SK-N-SH (cell line): ENCODE data around the gene EDEM2. TPM values are rescaled to one million over a fixed set of nuclear protein-coding genes. Genes with fewer than 3 reads are reported as not detected.
A peak's percentile ranks its signal among the peaks of the same experiment; 100 is the strongest.

Experiments
- CTCF ChIA-PET: fragments of 300-600, 350-600 bp; formaldehyde crosslinking; extraction: SDS; loops from one replicate; lab custom pipeline; 2021; lab: Yijun Ruan, JAX
- POLR2A ChIA-PET: fragments of 350-600 bp; sonication (Branson Sonifier 250); formaldehyde crosslinking; extraction: SDS; loops from one replicate; lab custom pipeline; 2020; ENCODE audit warnings: antibody characterized with exemption, inconsistent platforms; lab: Yijun Ruan, JAX
- DNase-seq: peaks from one replicate; pipeline ENCODE4 v3.0.0; 2012
- H2AFZ ChIP-seq: fragments of 200-600 bp; sonication (generic); 2 replicates; pipeline ENCODE4 v1.8.1; 2016; ENCODE audit warnings: antibody characterized with exemption, mild to moderate bottlenecking, low read depth
- H3F3A ChIP-seq: fragments of 200-600 bp; sonication (generic); replicated peaks from 2 replicates; pipeline ENCODE3; 2016; ENCODE audit warnings: antibody characterized with exemption, mild to moderate bottlenecking; ENCODE audit not compliant: insufficient read depth
- H3K27ac ChIP-seq, 2 experiments: fragments of 200-500 bp in 1 of 2; fragments of 200-600 bp in 1 of 2; sonication (Bioruptor generic) in 1 of 2; sonication (generic), shearing (Covaris generic) in 1 of 2; 2 replicates each; pipeline versions ENCODE4 v1.5.1 to v1.6.1; 2014 to 2016; ENCODE audit warnings: low read depth in 2 of 2, inconsistent platforms in 1 of 2, low read length in 1 of 2, mild to moderate bottlenecking in 1 of 2, mixed read lengths in 1 of 2
- H3K27me3 ChIP-seq: fragments of 200-600 bp; sonication (generic), shearing (Covaris generic); 2 replicates; pipeline ENCODE4 v1.6.1; 2016; ENCODE audit warnings: mixed run types; ENCODE audit not compliant: insufficient read depth
- H3K36me3 ChIP-seq, 2 experiments: fragments of 200-500 bp in 1 of 2; fragments of 200-600 bp in 1 of 2; sonication (Bioruptor generic) in 1 of 2; sonication (generic) in 1 of 2; replicated peaks in 1 of 2; 2 replicates each; pipeline versions ENCODE3 to v1.5.1; 2014 to 2016; ENCODE audit warnings: low read length in 1 of 2, mild to moderate bottlenecking in 1 of 2; ENCODE audit not compliant: insufficient read depth in 2 of 2, control insufficient read depth in 1 of 2
- H3K4me1 ChIP-seq, 2 experiments: fragments of 200-500 bp in 1 of 2; fragments of 200-600 bp in 1 of 2; sonication (Bioruptor generic) in 1 of 2; sonication (generic), shearing (Covaris generic) in 1 of 2; 2 replicates each; pipeline versions ENCODE4 v1.5.1 to v1.6.1; 2014 to 2016; ENCODE audit warnings: low read depth in 1 of 2, low read length in 1 of 2, mixed run types in 1 of 2; ENCODE audit not compliant: insufficient read depth in 2 of 2, control insufficient read depth in 1 of 2
- H3K4me2 ChIP-seq: fragments of 200-600 bp; sonication (generic), shearing (Covaris generic); 2 replicates; pipeline ENCODE4 v1.6.1; 2017; ENCODE audit warnings: mixed run types
- H3K4me3 ChIP-seq, 2 experiments: fragments of 200-500 bp in 1 of 2; fragments of 200-600 bp in 1 of 2; sonication (Bioruptor generic) in 1 of 2; sonication (generic), shearing (Covaris generic) in 1 of 2; 2 replicates each; pipeline versions ENCODE4 v1.5.1 to v1.8.1; 2014 to 2016; ENCODE audit warnings: low read depth in 2 of 2, inconsistent platforms in 1 of 2, low read length in 1 of 2, mild to moderate bottlenecking in 1 of 2, mixed read lengths in 1 of 2, moderate library complexity in 1 of 2
- H3K79me2 ChIP-seq: fragments of 200-600 bp; sonication (generic); 2 replicates; pipeline ENCODE4 v1.8.1; 2017; ENCODE audit warnings: mild to moderate bottlenecking; ENCODE audit not compliant: insufficient read depth
- H3K9ac ChIP-seq: fragments of 200-600 bp; sonication (generic); 2 replicates; pipeline ENCODE4 v1.6.1; 2017; ENCODE audit warnings: mixed run types
- H3K9me2 ChIP-seq: fragments of 200-600 bp; sonication (generic); 2 replicates; pipeline ENCODE4 v1.6.1; 2017; ENCODE audit warnings: mixed run types
- H3K9me3 ChIP-seq: fragments of 200-600 bp; sonication (generic); 2 replicates; pipeline ENCODE4 v1.6.1; 2017; ENCODE audit warnings: mixed run types, mild to moderate bottlenecking, moderate library complexity
- H4K20me1 ChIP-seq: fragments of 200-600 bp; sonication (generic); 2 replicates; pipeline ENCODE4 v1.6.1; 2017; ENCODE audit warnings: mild to moderate bottlenecking, mixed run types; ENCODE audit not compliant: insufficient read depth
- CHD2 ChIP-seq: fragments of 150-350 bp; IDR thresholded peaks from 2 replicates; pipeline ENCODE4 v1.6.1; 2018; ENCODE audit warnings: low read length; ENCODE audit not compliant: partially characterized antibody
- EP300 ChIP-seq, 2 experiments: IDR thresholded peaks; 2 replicates each; pipeline versions ENCODE4 v1.4.0 to v1.6.1; 2012; ENCODE audit warnings: borderline replicate concordance in 1 of 2, low read depth in 1 of 2, low read length in 1 of 2
- FOSL2 ChIP-seq: IDR thresholded peaks from 2 replicates; pipeline ENCODE4 v1.4.0; 2012; ENCODE audit warnings: low read depth, mild to moderate bottlenecking, moderate library complexity, borderline replicate concordance
- FOXJ3 ChIP-seq: sonication (generic); formaldehyde crosslinking; IDR thresholded peaks from 2 replicates; pipeline ENCODE4 v1.5.1; 2020; ENCODE audit warnings: mild to moderate bottlenecking, missing genetic modification reagents
- GABPA ChIP-seq: IDR thresholded peaks from 2 replicates; pipeline ENCODE4 v1.4.0; 2012; ENCODE audit warnings: low read depth, mild to moderate bottlenecking
- GATA2 ChIP-seq: sonication (generic); formaldehyde crosslinking; IDR thresholded peaks from 2 replicates; pipeline ENCODE4 v1.5.0; 2020; ENCODE audit warnings: mild to moderate bottlenecking, missing genetic modification reagents
- MXI1 ChIP-seq: IDR thresholded peaks from 2 replicates; pipeline ENCODE4 v1.6.1; 2012; ENCODE audit warnings: mild to moderate bottlenecking, low read depth, low read length, improper control_type of control experiment
- NFIC ChIP-seq: IDR thresholded peaks from 2 replicates; pipeline ENCODE4 v1.4.0; 2012; ENCODE audit warnings: borderline replicate concordance
- NRF1 ChIP-seq: IDR thresholded peaks from 2 replicates; pipeline ENCODE4 v1.6.1; 2012; ENCODE audit warnings: low read depth, mild to moderate bottlenecking, low read length
- POLR2AphosphoS5 ChIP-seq: IDR thresholded peaks from 2 replicates; pipeline ENCODE4 v1.6.1; 2012; ENCODE audit warnings: low read depth, low read length
- RAD21 ChIP-seq: IDR thresholded peaks from 2 replicates; pipeline ENCODE4 v1.6.1; 2012; ENCODE audit warnings: mild to moderate bottlenecking, low read length
- RCOR1 ChIP-seq: fragments of 150-350 bp; IDR thresholded peaks from 2 replicates; pipeline ENCODE4 v1.6.1; 2017; ENCODE audit warnings: antibody characterized with exemption, low read length
- RFX5 ChIP-seq: IDR thresholded peaks from 2 replicates; pipeline ENCODE4 v1.6.1; 2012; ENCODE audit warnings: mild to moderate bottlenecking, improper control_type of control experiment, low read length
- RXRA ChIP-seq: IDR thresholded peaks from 2 replicates; pipeline ENCODE4 v1.4.0; 2012; ENCODE audit warnings: low read depth, mild to moderate bottlenecking, borderline replicate concordance
- SIN3A ChIP-seq: IDR thresholded peaks from 2 replicates; pipeline ENCODE4 v1.6.1; 2012; ENCODE audit warnings: low read depth, mild to moderate bottlenecking, low read length, moderate library complexity, borderline replicate concordance
- YY1 ChIP-seq: IDR thresholded peaks from 2 replicates; pipeline ENCODE4 v1.4.0; 2012; ENCODE audit warnings: low read depth, mild to moderate bottlenecking
- WGBS: methylation state at CpG from one replicate; pipeline ENCODE4 v1.1.6; 2017; ENCODE audit warnings: low lambda C conversion rate; 5-methylcytosine and 5-hydroxymethylcytosine counted together
- polyA plus RNA-seq, 3 experiments: library from polyadenylated mRNA; depleted of rRNA; stranded (reverse); fragments of >200 nt; gene quantifications; 2 replicates each; pipeline ENCODE4 v1.2.3, GENCODE V29; 2012
- TF ChIP-seq, protein P1 (sequence below): fragments of 200-600 bp; sonication (generic); IDR thresholded peaks from 2 replicates; pipeline ENCODE4 v1.6.1; 2017; ENCODE audit warnings: antibody characterized with exemption, mild to moderate bottlenecking, moderate library complexity
- TF ChIP-seq, protein P2 (sequence below): IDR thresholded peaks from 2 replicates; pipeline ENCODE4 v1.4.0; 2012; ENCODE audit warnings: low read depth, borderline replicate concordance
- TF ChIP-seq, protein P3 (sequence below): IDR thresholded peaks from 2 replicates; pipeline ENCODE4 v1.6.1; 2012; ENCODE audit warnings: mild to moderate bottlenecking, low read depth, low read length, moderate library complexity
- TF ChIP-seq, protein P4 (sequence below): IDR thresholded peaks from 2 replicates; pipeline ENCODE4 v1.4.0; 2012; ENCODE audit warnings: low read depth
- TF ChIP-seq, protein P5 (sequence below): fragments of 150-350 bp; IDR thresholded peaks from 2 replicates; pipeline ENCODE4 v1.6.1; 2016; ENCODE audit warnings: mild to moderate bottlenecking, low read depth, low read length

The EDEM2 gene, protein sequence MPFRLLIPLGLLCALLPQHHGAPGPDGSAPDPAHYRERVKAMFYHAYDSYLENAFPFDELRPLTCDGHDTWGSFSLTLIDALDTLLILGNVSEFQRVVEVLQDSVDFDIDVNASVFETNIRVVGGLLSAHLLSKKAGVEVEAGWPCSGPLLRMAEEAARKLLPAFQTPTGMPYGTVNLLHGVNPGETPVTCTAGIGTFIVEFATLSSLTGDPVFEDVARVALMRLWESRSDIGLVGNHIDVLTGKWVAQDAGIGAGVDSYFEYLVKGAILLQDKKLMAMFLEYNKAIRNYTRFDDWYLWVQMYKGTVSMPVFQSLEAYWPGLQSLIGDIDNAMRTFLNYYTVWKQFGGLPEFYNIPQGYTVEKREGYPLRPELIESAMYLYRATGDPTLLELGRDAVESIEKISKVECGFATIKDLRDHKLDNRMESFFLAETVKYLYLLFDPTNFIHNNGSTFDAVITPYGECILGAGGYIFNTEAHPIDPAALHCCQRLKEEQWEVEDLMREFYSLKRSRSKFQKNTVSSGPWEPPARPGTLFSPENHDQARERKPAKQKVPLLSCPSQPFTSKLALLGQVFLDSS
- 30.4 and 34.3 TPM in 2 replicates for polyA plus RNA-seq (2012; rRNA removed)
- polyA plus RNA-seq (2012; cell fraction: cytosol; rRNA removed), result 24.8 and 32.3 TPM in 2 replicates
- polyA plus RNA-seq (2012; cell fraction: nucleus; rRNA removed), result 25.4 and 29.8 TPM in 2 replicates

DNA sequence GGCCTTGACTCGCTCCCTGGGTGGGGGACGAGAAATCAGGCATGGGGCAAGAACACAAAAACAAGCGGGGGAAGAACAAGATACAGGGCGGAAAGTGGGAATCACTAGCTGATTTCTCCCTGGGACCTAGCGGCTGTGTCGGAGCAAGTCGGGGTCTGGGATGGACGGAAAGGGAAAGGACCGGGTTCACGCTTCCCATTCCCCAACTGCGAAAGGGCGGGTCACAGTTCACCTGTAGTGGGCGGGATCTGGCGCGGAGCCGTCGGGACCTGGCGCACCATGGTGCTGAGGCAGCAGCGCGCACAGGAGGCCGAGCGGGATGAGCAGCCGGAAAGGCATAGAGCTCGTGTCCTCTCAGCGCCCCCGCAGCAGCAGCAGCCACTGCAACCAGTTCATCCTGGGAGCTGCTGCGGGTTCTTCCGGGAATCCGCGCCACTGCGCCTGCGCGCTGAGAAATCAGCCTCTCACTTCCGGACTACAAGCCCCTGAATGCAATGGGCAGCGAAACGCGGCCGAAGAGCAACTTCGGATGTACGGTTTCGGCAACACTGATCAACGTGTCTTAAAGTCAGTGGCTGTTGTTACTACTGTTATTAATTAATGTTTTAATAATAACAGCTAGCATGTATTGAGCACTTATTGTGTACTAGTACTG lies at the start of gene EDEM2:
EDEM2 (minus strand) TSS at position 417 of the 655 bp plus-strand sequence; CDS start at position 339, 78 bp downstream.
- peak; percentile 95 for DNase-seq
- Histone ChIP-seq H3F3A (no peaks in the 10 kb centered on the region), H3K4me3 (peak within 1 kb of the TSS; percentile 89 to 94), H3K9me3 (no peaks in the 10 kb centered on the region), H3K27me3 (no peaks in the 10 kb centered on the region), H3K36me3 (peaks cover 3 to 8% of the 10 kb centered on the region in 2 experiments), H2AFZ (peak within 1 kb of the TSS; percentile 95), H3K79me2 (peaks cover 7% of the 10 kb centered on the region; the same call in 1 of the 2 replicates), H3K9me2 (no peaks in the 10 kb centered on the region), H3K9ac (peak within 1 kb of the TSS; percentile 68), H3K4me1 (peaks cover 0 to 7% of the 10 kb centered on the region in 2 experiments; a peak in 2 of 4 replicates), H3K27ac (peak within 1 kb of the TSS; percentile 64 to 80), H3K4me2 (peak within 1 kb of the TSS; percentile 91), H4K20me1 (no peaks in the 10 kb centered on the region)
- ChIA-PET CTCF (interaction anchor here (0.6 to 4.3 kb wide), 12 partner anchors 20 to 523 kb away, joined by 3 to 51 read pairs (median 4); partner anchors contain the start of gene TRPC4AP), POLR2A (interaction anchor here (0.6 to 2.9 kb wide), 6 partner anchors 19 to 355 kb away, joined by 3 to 9 read pairs (median 4); partner anchors contain the start of genes MMP24 and MMP24OS)
- WGBS, result under 1% methylated on average over 39 of the region's 42 CpGs
- TF ChIP-seq, protein P1, sequence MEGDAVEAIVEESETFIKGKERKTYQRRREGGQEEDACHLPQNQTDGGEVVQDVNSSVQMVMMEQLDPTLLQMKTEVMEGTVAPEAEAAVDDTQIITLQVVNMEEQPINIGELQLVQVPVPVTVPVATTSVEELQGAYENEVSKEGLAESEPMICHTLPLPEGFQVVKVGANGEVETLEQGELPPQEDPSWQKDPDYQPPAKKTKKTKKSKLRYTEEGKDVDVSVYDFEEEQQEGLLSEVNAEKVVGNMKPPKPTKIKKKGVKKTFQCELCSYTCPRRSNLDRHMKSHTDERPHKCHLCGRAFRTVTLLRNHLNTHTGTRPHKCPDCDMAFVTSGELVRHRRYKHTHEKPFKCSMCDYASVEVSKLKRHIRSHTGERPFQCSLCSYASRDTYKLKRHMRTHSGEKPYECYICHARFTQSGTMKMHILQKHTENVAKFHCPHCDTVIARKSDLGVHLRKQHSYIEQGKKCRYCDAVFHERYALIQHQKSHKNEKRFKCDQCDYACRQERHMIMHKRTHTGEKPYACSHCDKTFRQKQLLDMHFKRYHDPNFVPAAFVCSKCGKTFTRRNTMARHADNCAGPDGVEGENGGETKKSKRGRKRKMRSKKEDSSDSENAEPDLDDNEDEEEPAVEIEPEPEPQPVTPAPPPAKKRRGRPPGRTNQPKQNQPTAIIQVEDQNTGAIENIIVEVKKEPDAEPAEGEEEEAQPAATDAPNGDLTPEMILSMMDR, result no peak
- TF ChIP-seq FOSL2 (no peak), EP300 (IDR thresholded peaks at IDR 0.05; ENCODE audit: borderline replicate concordance in 1 of 2, low read depth in 1 of 2, low read length in 1 of 2) (peak in 1 of 2 experiments; percentile 43; a peak in 1 of 4 replicates), POLR2AphosphoS5 (peak; percentile 80), GATA2 (CRISPR knock-in tag) (no peak), FOXJ3 (CRISPR knock-in tag) (peak; percentile 66; the same call in 1 of the 2 replicates), RFX5 (no peak), CHD2 (peak; percentile 77), RAD21 (no peak), GABPA (peak; percentile 74), MXI1 (peak; percentile 90), RCOR1 (no peak), NFIC (no peak), YY1 (no peak), SIN3A (0 out of 2 replicates have a peak, but pooled peaks have one; percentile 28), NRF1 (peak; percentile 87), RXRA (no peak)
- TF ChIP-seq, protein P2, sequence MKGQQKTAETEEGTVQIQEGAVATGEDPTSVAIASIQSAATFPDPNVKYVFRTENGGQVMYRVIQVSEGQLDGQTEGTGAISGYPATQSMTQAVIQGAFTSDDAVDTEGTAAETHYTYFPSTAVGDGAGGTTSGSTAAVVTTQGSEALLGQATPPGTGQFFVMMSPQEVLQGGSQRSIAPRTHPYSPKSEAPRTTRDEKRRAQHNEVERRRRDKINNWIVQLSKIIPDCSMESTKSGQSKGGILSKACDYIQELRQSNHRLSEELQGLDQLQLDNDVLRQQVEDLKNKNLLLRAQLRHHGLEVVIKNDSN, result no peak
- TF ChIP-seq, protein P3, sequence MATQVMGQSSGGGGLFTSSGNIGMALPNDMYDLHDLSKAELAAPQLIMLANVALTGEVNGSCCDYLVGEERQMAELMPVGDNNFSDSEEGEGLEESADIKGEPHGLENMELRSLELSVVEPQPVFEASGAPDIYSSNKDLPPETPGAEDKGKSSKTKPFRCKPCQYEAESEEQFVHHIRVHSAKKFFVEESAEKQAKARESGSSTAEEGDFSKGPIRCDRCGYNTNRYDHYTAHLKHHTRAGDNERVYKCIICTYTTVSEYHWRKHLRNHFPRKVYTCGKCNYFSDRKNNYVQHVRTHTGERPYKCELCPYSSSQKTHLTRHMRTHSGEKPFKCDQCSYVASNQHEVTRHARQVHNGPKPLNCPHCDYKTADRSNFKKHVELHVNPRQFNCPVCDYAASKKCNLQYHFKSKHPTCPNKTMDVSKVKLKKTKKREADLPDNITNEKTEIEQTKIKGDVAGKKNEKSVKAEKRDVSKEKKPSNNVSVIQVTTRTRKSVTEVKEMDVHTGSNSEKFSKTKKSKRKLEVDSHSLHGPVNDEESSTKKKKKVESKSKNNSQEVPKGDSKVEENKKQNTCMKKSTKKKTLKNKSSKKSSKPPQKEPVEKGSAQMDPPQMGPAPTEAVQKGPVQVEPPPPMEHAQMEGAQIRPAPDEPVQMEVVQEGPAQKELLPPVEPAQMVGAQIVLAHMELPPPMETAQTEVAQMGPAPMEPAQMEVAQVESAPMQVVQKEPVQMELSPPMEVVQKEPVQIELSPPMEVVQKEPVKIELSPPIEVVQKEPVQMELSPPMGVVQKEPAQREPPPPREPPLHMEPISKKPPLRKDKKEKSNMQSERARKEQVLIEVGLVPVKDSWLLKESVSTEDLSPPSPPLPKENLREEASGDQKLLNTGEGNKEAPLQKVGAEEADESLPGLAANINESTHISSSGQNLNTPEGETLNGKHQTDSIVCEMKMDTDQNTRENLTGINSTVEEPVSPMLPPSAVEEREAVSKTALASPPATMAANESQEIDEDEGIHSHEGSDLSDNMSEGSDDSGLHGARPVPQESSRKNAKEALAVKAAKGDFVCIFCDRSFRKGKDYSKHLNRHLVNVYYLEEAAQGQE, result no peak
- TF ChIP-seq, protein P4, sequence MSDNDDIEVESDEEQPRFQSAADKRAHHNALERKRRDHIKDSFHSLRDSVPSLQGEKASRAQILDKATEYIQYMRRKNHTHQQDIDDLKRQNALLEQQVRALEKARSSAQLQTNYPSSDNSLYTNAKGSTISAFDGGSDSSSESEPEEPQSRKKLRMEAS, result 0 out of 2 replicates have a peak, but pooled peaks have one; percentile 54
- TF ChIP-seq, protein P5, sequence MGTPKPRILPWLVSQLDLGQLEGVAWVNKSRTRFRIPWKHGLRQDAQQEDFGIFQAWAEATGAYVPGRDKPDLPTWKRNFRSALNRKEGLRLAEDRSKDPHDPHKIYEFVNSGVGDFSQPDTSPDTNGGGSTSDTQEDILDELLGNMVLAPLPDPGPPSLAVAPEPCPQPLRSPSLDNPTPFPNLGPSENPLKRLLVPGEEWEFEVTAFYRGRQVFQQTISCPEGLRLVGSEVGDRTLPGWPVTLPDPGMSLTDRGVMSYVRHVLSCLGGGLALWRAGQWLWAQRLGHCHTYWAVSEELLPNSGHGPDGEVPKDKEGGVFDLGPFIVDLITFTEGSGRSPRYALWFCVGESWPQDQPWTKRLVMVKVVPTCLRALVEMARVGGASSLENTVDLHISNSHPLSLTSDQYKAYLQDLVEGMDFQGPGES, result no peak
